ENCODE data around the gene ERMAP. TPM values are rescaled to one million over a fixed set of nuclear protein-coding genes. Genes with fewer than 3 reads are reported as not detected.

The ERMAP gene
- total RNA-seq, 4 donors from 2014 or later: 12.5 to 30.7 (median 14.1) TPM

DNA sequence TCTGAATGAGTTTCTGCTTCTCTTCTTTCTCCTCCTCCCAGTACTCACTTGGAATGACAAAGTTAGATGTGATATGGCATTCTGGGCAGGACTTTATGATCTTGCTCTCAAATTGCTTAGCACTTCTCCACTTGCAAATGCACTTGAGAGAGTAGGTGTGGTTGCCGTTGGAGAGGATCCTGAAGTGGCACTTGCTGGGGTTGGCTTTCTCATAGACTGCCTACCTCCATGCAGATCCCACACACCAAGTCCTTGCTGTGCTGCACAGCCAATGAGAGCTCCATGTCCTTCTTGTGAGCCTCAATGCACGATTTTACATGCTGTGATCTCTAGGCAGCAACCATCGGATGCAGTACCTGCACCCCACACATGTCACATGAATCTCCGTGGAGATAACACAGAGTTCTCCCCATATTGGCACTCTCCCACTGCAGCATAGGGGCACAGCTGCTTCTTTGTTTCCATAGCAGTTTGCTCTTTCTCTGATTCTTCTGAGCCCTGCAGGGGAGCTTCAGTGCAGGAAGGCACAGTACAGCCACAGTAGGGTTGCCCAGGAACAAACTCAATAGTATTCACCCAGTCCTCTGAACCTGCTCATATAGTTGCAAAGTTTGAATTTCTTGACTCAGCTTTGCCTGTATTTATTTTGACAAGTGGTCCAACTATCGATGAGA is 74.7 kb downstream of the ERMAP start:
- WGBS, 2 donors (ENCODE audit: low coverage in 1 of 2): 50 to 68% methylated on average over 1 to 5 of the region's 5 CpGs
- Histone ChIP-seq H3K27ac (no peak overlapping the region), H3K4me3 (no peak overlapping the region), H3K36me3 (no peaks in the 10 kb centered on the region), H3K27me3 (no peaks in the 10 kb centered on the region), H3K4me1 (no peaks in the 10 kb centered on the region), H3K9me3 (no peaks in the 10 kb centered on the region)
- in situ Hi-C loops (cut with MboI; ENCODE audit: low pct_ligation_motif_present in 1 of 4, low pct_unique_long_range_greater_than_20kb in 1 of 4, low sequenced_read_pairs in 3 of 4): no loop called here
- DNase-seq: no peak
- no peak for TF ChIP-seq POLR2A (IDR thresholded peaks at IDR 0.05)
- TF ChIP-seq, protein P1, sequence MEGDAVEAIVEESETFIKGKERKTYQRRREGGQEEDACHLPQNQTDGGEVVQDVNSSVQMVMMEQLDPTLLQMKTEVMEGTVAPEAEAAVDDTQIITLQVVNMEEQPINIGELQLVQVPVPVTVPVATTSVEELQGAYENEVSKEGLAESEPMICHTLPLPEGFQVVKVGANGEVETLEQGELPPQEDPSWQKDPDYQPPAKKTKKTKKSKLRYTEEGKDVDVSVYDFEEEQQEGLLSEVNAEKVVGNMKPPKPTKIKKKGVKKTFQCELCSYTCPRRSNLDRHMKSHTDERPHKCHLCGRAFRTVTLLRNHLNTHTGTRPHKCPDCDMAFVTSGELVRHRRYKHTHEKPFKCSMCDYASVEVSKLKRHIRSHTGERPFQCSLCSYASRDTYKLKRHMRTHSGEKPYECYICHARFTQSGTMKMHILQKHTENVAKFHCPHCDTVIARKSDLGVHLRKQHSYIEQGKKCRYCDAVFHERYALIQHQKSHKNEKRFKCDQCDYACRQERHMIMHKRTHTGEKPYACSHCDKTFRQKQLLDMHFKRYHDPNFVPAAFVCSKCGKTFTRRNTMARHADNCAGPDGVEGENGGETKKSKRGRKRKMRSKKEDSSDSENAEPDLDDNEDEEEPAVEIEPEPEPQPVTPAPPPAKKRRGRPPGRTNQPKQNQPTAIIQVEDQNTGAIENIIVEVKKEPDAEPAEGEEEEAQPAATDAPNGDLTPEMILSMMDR (IDR thresholded peaks at IDR 0.05): no peak
- intact Hi-C loops (cut with DNase I; ENCODE audit: low total_unique reads): no loop called here

Other genes with a start within 250 kb of the ERMAP start
- 10 to 100 TPM in 3 of 4 donors, not detected in 1; 16.9 to 26.5 (median 24.6) TPM for gene PPIH, start 158.7 kb upstream of the ERMAP start, total RNA-seq
- 100 to 1,000 TPM; 288 to 403 (median 380) TPM for gene YBX1, start 134.7 kb upstream of the ERMAP start, total RNA-seq
- gene CLDN19, start 76.9 kb upstream of the ERMAP start, total RNA-seq: under 1 TPM in 1 of 4 donors, not detected in 3; 0.27 TPM
- gene P3H1, start 50.1 kb upstream of the ERMAP start, total RNA-seq: 10 to 100 TPM in 3 of 4 donors, 1 to 10 TPM in 1; 8.7 to 37.2 (median 10.2) TPM
- 10 to 100 TPM in 1 of 4 donors, 1 to 10 TPM in 3; 4.0 to 81.2 (median 8.1) TPM for gene C1orf50, start 49.9 kb upstream of the ERMAP start, total RNA-seq
- under 1 TPM in 1 of 4 donors, not detected in 3; 0.37 TPM for gene TMEM269, start 32.1 kb upstream of the ERMAP start, total RNA-seq
- 10 to 100 TPM; 15.3 to 33.3 (median 17.6) TPM for gene SVBP, start 275 bp downstream of the ERMAP start, total RNA-seq
- 10 to 100 TPM in 1 of 4 donors, 1 to 10 TPM in 2, under 1 TPM in 1; 1.00 to 11.3 (median 6.0) TPM for gene ZNF691, start 29.5 kb downstream of the ERMAP start, total RNA-seq
- gene SLC2A1, start 141.7 kb downstream of the ERMAP start, total RNA-seq: 10 to 100 TPM; 37.2 to 98.9 (median 69.1) TPM